Type B pancreatic cell (in vitro differentiated cells): ENCODE data around the gene ZNFX1. TPM values are rescaled to one million over a fixed set of nuclear protein-coding genes. Genes with fewer than 3 reads are reported as not detected.

ENCODE experiments used
- DNase-seq: peaks from one replicate; pipeline ENCODE4 v3.0.0; 2021; ENCODE audit warnings: mixed read lengths; ENCODE audit not compliant: unreplicated experiment; ENCODE audit errors: extremely low spot score
- H3K27ac Mint-ChIP-seq: 2 replicates; pipeline ENCODE4 v1.8.0; 2021; ENCODE audit warnings: mild to moderate bottlenecking, mixed read lengths
- H3K27me3 Mint-ChIP-seq: 2 replicates; pipeline ENCODE4 v1.8.0; 2021; ENCODE audit warnings: mixed read lengths
- H3K36me3 Mint-ChIP-seq: 2 replicates; pipeline ENCODE4 v1.8.0; 2021; ENCODE audit warnings: mixed read lengths
- H3K4me1 Mint-ChIP-seq: one replicate; pipeline ENCODE4 v1.8.0; 2021; ENCODE audit warnings: mixed read lengths; ENCODE audit not compliant: unreplicated experiment
- H3K4me3 Mint-ChIP-seq: 2 replicates; pipeline ENCODE4 v1.8.0; 2021; ENCODE audit warnings: mild to moderate bottlenecking, mixed read lengths
- H3K9me3 Mint-ChIP-seq: 2 replicates; pipeline ENCODE4 v1.8.0; 2021; ENCODE audit warnings: mixed read lengths
- total RNA-seq: library from RNA; stranded (reverse); gene quantifications from 2 replicates; pipeline ENCODE4 v1.2.1, GENCODE V29; 2021; ENCODE audit warnings: low replicate concordance
- TF ChIP-seq, protein P1 (sequence below): fragments of 200-600 bp; sonication (generic); conservative IDR thresholded peaks from 2 replicates; pipeline ENCODE4 v1.5.0; 2021; ENCODE audit warnings: antibody characterized with exemption, mild to moderate bottlenecking

ZNFX1 gene
- total RNA-seq, 1 donor from 2014 or later = 14.1 TPM

DNA sequence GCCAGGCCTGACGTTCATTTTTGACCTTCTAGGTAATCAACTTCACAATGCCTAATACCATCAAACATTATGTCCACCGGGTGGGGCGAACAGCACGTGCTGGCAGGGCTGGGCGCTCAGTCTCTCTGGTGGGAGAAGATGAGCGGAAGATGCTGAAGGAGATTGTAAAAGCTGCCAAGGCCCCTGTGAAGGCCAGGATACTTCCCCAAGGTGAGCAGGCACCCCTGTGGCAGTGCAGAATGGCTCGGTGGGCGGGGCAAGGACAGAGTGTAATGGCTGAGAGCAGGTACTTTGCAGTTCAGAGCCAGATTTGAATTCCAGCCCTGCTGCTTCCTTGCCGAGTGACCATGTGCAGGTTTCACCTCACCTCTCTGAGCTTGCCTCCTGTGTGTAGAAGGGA, 41.6 kb downstream of the ZNFX1 start:
- no peak for DNase-seq
- Mint-ChIP-seq H3K36me3 (peaks cover 32% of the 10 kb centered on the region), H3K4me3 (no peak overlapping the region), H3K27me3 (no peaks in the 10 kb centered on the region), H3K27ac (no peak overlapping the region), H3K9me3 (no peaks in the 10 kb centered on the region), H3K4me1 (no peaks in the 10 kb centered on the region)
- TF ChIP-seq, protein P1, sequence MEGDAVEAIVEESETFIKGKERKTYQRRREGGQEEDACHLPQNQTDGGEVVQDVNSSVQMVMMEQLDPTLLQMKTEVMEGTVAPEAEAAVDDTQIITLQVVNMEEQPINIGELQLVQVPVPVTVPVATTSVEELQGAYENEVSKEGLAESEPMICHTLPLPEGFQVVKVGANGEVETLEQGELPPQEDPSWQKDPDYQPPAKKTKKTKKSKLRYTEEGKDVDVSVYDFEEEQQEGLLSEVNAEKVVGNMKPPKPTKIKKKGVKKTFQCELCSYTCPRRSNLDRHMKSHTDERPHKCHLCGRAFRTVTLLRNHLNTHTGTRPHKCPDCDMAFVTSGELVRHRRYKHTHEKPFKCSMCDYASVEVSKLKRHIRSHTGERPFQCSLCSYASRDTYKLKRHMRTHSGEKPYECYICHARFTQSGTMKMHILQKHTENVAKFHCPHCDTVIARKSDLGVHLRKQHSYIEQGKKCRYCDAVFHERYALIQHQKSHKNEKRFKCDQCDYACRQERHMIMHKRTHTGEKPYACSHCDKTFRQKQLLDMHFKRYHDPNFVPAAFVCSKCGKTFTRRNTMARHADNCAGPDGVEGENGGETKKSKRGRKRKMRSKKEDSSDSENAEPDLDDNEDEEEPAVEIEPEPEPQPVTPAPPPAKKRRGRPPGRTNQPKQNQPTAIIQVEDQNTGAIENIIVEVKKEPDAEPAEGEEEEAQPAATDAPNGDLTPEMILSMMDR = no peak

DNA sequence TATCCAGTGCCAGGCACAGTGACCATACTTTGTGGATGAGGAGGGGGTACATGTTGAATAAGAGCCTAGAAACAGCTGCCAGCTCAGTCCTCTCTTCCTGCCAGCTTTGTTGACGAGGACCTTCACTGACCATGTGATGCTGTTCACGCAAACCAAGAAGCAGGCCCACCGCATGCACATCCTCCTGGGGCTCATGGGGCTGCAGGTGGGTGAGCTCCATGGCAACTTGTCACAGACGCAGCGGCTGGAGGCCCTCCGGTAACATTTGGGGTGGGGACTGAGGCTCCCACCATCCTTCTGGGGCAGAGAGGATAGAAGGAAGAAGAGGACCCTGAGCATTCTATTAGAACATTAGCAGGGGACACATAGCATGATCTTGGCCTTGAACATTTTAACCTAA, 43.0 kb downstream of the ZNFX1 start:
- no peaks in the 10 kb centered on the region for H3K4me1 Mint-ChIP-seq
- no peak for DNase-seq
- TF ChIP-seq, protein P1 = no peak
- H3K27ac Mint-ChIP-seq = peak overlapping the region; percentile 14
- H3K4me3 Mint-ChIP-seq = no peak overlapping the region
- H3K27me3 Mint-ChIP-seq = no peaks in the 10 kb centered on the region
- H3K9me3 Mint-ChIP-seq = no peaks in the 10 kb centered on the region
- peaks cover 33% of the 10 kb centered on the region for H3K36me3 Mint-ChIP-seq

GRCh38 chr20:49233226-49233625, 44.6 kb downstream of the ZNFX1 start:
- H3K27ac Mint-ChIP-seq = no peak overlapping the region
- no peaks in the 10 kb centered on the region for H3K27me3 Mint-ChIP-seq
- no peak for DNase-seq
- no peaks in the 10 kb centered on the region for H3K4me1 Mint-ChIP-seq
- H3K36me3 Mint-ChIP-seq = peaks cover 26% of the 10 kb centered on the region
- H3K9me3 Mint-ChIP-seq = no peaks in the 10 kb centered on the region
- no peak overlapping the region for H3K4me3 Mint-ChIP-seq
- TF ChIP-seq, protein P1 = no peak

DNA sequence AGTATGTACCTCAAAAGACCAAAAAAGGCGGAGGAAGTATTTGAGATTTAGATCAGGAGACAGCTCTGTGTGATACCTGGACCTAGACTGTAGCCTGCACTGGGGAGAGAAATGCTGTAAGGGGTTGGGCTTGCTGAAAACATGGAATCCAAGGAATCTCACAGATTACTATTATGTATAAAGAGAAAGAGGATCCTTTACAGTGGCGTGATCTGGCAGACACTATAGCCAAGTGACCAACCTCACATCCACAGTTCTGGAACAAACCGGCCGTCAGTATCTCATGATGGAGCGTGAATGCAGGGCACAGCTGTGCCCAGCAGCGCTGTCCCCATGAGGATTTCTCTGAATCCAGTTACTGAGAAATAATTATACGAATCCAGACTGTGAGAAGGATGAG, 46.4 kb downstream of the ZNFX1 start:
- Mint-ChIP-seq H3K4me1 (no peaks in the 10 kb centered on the region), H3K27ac (peak overlapping the region; percentile 44), H3K4me3 (no peak overlapping the region), H3K36me3 (peaks cover 21% of the 10 kb centered on the region), H3K27me3 (no peaks in the 10 kb centered on the region), H3K9me3 (no peaks in the 10 kb centered on the region)
- DNase-seq = no peak
- TF ChIP-seq, protein P1 = no peak

- no peaks in the 10 kb centered on the region for H3K4me1 Mint-ChIP-seq
- H3K27ac Mint-ChIP-seq = no peak overlapping the region
- DNase-seq = no peak
- no peak overlapping the region for H3K4me3 Mint-ChIP-seq
- no peaks in the 10 kb centered on the region for H3K9me3 Mint-ChIP-seq
- H3K36me3 Mint-ChIP-seq = peaks cover 27% of the 10 kb centered on the region
- no peaks in the 10 kb centered on the region for H3K27me3 Mint-ChIP-seq
- TF ChIP-seq, protein P1 = no peak
These were observed 47.2 kb downstream of the ZNFX1 start for GRCh38 chr20:49230561-49231133.

DNA sequence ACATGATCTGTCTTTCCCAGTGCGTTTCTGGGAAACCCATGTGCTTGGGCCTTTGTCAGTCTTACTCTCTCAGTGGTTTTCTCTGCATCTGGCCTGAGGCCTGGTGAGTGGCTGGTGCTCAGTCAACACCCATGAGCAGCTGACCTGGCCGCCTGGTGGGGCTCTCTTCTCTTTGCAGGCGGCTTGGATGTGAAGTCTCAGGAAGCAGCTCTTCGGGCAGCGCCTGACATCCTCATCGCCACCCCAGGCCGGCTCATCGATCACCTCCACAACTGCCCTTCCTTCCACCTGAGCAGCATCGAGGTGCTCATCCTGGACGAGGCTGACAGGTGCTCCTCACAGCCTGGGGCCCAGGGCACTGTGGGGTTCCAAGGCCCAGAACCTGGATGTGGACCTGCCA, 47.8 kb downstream of the ZNFX1 start:
- Mint-ChIP-seq H3K36me3 (peaks cover 27% of the 10 kb centered on the region), H3K27me3 (no peaks in the 10 kb centered on the region), H3K4me3 (no peak overlapping the region), H3K9me3 (no peaks in the 10 kb centered on the region), H3K4me1 (no peaks in the 10 kb centered on the region), H3K27ac (no peak overlapping the region)
- DNase-seq = no peak
- TF ChIP-seq, protein P1 = no peak
